ENCODE results near the gene DGKA. TPM values are rescaled to one million over a fixed set of nuclear protein-coding genes. Genes with fewer than 3 reads are reported as not detected.

The DGKA gene
- total and polyA plus RNA-seq, 2 of the 13 experiments (the other 11 are each of a cell fraction or from before 2014, with no cell fraction given): 2.4 to 5.4 TPM

- TF ChIP-seq, protein P1, sequence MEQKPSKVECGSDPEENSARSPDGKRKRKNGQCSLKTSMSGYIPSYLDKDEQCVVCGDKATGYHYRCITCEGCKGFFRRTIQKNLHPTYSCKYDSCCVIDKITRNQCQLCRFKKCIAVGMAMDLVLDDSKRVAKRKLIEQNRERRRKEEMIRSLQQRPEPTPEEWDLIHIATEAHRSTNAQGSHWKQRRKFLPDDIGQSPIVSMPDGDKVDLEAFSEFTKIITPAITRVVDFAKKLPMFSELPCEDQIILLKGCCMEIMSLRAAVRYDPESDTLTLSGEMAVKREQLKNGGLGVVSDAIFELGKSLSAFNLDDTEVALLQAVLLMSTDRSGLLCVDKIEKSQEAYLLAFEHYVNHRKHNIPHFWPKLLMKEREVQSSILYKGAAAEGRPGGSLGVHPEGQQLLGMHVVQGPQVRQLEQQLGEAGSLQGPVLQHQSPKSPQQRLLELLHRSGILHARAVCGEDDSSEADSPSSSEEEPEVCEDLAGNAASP (CRISPR knock-in tag; IDR thresholded peaks at IDR 0.05; ENCODE audit: borderline replicate concordance): peak; percentile 30; the same call in 1 of the 2 replicates
- no peak for TF ChIP-seq DPF2 (CRISPR knock-in tag; IDR thresholded peaks at IDR 0.05; ENCODE audit: borderline replicate concordance, low read depth)
- TF ChIP-seq RBFOX2 (IDR thresholded peaks at IDR 0.05; ENCODE audit: low read depth, low read length): peak; percentile 47; the same call in 1 of the 2 replicates
- TF ChIP-seq ZFP1 (CRISPR knock-in tag; IDR thresholded peaks at IDR 0.05): no peak
- TF ChIP-seq HOXA7 (CRISPR knock-in tag; IDR thresholded peaks at IDR 0.05): no peak
- TF ChIP-seq DZIP1 (CRISPR knock-in tag; IDR thresholded peaks at IDR 0.05): peak; percentile 38; the same call in 1 of the 2 replicates
- TF ChIP-seq ZNF598 (CRISPR knock-in tag; IDR thresholded peaks at IDR 0.05; ENCODE audit: borderline replicate concordance): peak; percentile 48; the same call in 1 of the 2 replicates
- peak; percentile 70 for TF ChIP-seq ZNF143 (CRISPR knock-in tag; IDR thresholded peaks at IDR 0.05)
- no peak for TF ChIP-seq DMTF1 (CRISPR knock-in tag; IDR thresholded peaks at IDR 0.05)
- peak; percentile 46 for TF ChIP-seq RBM22 (optimal IDR thresholded peaks at IDR 0.05; ENCODE audit: low read length)
- peak; percentile 89 for TF ChIP-seq NR2C2 (CRISPR knock-in tag; IDR thresholded peaks at IDR 0.05; ENCODE audit: borderline replicate concordance)
- no peak for TF ChIP-seq HBP1 (CRISPR knock-in tag; IDR thresholded peaks at IDR 0.05; ENCODE audit: low read depth)
- no peak for TF ChIP-seq ZNF20 (CRISPR knock-in tag; IDR thresholded peaks at IDR 0.05)
- peak; percentile 85; the same call in 1 of the 2 replicates for TF ChIP-seq NCOR1 (IDR thresholded peaks at IDR 0.05; ENCODE audit: borderline replicate concordance, low read length)
- TF ChIP-seq PATZ1 (CRISPR knock-in tag; IDR thresholded peaks at IDR 0.05): peak; percentile 69
- peak; percentile 54; the same call in 1 of the 2 replicates for TF ChIP-seq ZNF264 (CRISPR knock-in tag; IDR thresholded peaks at IDR 0.05)
- TF ChIP-seq ZNF567 (CRISPR knock-in tag; IDR thresholded peaks at IDR 0.05; ENCODE audit: borderline replicate concordance): 0 out of 2 replicates have a peak, but pooled peaks have one; percentile 11
- no peak for TF ChIP-seq ZNF33B (CRISPR knock-in tag; IDR thresholded peaks at IDR 0.05)
Measured at GRCh38 chr12:55996715-55997534, 66.0 kb downstream of the DGKA start, which contains the start of gene SUOX (continued).
